ENCODE data around the gene OPN4. TPM values are rescaled to one million over a fixed set of nuclear protein-coding genes. Genes with fewer than 3 reads are reported as not detected.

Gene OPN4
- polyA plus RNA-seq, 1 of the 3 experiments (the other 2 are of a cell fraction), result 0.03 TPM

DNA sequence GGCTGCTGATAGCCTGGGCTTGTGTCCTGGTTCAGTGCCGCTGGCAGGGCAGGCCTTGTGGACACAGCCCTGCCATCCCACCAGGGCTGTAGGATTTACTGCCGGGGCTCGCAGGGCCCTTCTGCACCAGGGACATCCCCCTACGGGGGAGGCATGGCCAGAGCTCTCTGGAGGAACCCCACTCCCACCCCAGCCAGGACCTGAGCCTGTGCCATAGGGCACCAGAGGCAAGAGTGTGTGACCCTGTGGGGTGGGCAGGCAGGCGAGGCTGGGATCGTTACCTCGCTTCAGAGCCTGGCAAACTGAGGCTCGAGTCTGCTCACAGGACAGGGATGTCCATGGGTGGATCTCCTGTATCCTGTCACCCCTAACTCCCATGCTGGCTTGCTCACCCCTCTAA, 16.5 kb downstream of the OPN4 start:
- no peak for DNase-seq
- Histone ChIP-seq H3K9me3 (no peaks in the 10 kb centered on the region), H2AFZ (ENCODE audit: low read depth) (no peak overlapping the region), H3K4me3 (ENCODE audit: low read depth in 2 of 2, low read length in 1 of 2) (no peak overlapping the region), H3K27me3 (ENCODE audit: insufficient read depth) (no peaks in the 10 kb centered on the region), H3F3A (replicated peaks; ENCODE audit: insufficient read depth) (peaks cover under 1% of the 10 kb centered on the region), H3K4me2 (no peak overlapping the region), H3K4me1 (ENCODE audit: control insufficient read depth in 1 of 2, insufficient read depth in 2 of 2, low read depth in 1 of 2, low read length in 1 of 2) (peaks cover 13 to 57% of the 10 kb centered on the region in 2 experiments; a peak in 3 of 4 replicates), H3K27ac (ENCODE audit: low read depth in 2 of 2, low read length in 1 of 2) (no peak overlapping the region), H3K9ac (no peak overlapping the region), H4K20me1 (ENCODE audit: insufficient read depth) (no peaks in the 10 kb centered on the region), H3K79me2 (ENCODE audit: insufficient read depth) (no peaks in the 10 kb centered on the region), H3K36me3 (replicated peaks in 1 of 2; ENCODE audit: control insufficient read depth in 1 of 2, insufficient read depth in 2 of 2, low read length in 1 of 2) (no peaks in the 10 kb centered on the region), H3K9me2 (no peaks in the 10 kb centered on the region)
- WGBS (ENCODE audit: low lambda C conversion rate), result 92% methylated on average over 6 of the region's 8 CpGs
- POLR2A ChIA-PET, result no interaction called here
- CTCF ChIA-PET, result interaction anchor here (1.4 to 1.5 kb wide), 2 partner anchors 18 to 229 kb away, joined by 5 read pairs; no protein-coding TSS in a partner anchor
- no peak for TF ChIP-seq POLR2AphosphoS5 (IDR thresholded peaks at IDR 0.05; ENCODE audit: low read depth, low read length)
- no peak for TF ChIP-seq FOSL2 (IDR thresholded peaks at IDR 0.05; ENCODE audit: borderline replicate concordance, low read depth)
- no peak for TF ChIP-seq TEAD4 (IDR thresholded peaks at IDR 0.05; ENCODE audit: borderline replicate concordance, insufficient read depth)
- TF ChIP-seq GATA2 (CRISPR knock-in tag; IDR thresholded peaks at IDR 0.05), result no peak
- TF ChIP-seq RXRA (IDR thresholded peaks at IDR 0.05; ENCODE audit: borderline replicate concordance, low read depth), result no peak
- TF ChIP-seq, protein P1, sequence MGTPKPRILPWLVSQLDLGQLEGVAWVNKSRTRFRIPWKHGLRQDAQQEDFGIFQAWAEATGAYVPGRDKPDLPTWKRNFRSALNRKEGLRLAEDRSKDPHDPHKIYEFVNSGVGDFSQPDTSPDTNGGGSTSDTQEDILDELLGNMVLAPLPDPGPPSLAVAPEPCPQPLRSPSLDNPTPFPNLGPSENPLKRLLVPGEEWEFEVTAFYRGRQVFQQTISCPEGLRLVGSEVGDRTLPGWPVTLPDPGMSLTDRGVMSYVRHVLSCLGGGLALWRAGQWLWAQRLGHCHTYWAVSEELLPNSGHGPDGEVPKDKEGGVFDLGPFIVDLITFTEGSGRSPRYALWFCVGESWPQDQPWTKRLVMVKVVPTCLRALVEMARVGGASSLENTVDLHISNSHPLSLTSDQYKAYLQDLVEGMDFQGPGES (IDR thresholded peaks at IDR 0.05; ENCODE audit: low read depth, low read length), result no peak
- TF ChIP-seq YY1 (IDR thresholded peaks at IDR 0.05; ENCODE audit: low read depth), result no peak

DNA sequence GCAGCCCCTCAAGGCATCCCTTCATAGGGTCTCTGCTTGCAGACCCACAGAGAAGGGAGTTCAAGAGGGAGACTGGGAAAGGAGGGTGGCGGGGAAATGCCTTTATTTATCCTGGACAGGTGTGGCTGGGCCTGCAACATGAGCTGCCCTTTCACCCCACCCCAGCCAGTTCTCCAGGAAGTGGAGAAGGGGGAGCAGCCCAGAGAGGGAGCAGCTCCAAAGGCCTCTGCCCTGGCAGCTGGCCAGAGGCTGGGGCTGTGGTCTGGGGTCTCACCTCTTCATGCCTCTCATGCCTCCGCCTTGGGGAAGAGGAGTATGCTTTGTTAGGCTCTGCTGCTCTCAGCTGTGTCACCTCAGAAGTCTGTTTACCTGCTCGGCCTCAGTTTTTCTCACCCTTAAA, 17.1 kb downstream of the OPN4 start:
- Histone ChIP-seq H3K9me2 (no peaks in the 10 kb centered on the region), H3K4me3 (ENCODE audit: low read depth in 2 of 2, low read length in 1 of 2) (no peak overlapping the region), H3K27ac (ENCODE audit: low read depth in 2 of 2, low read length in 1 of 2) (no peak overlapping the region), H3F3A (replicated peaks; ENCODE audit: insufficient read depth) (peaks cover 3% of the 10 kb centered on the region), H3K36me3 (replicated peaks in 1 of 2; ENCODE audit: control insufficient read depth in 1 of 2, insufficient read depth in 2 of 2, low read length in 1 of 2) (no peaks in the 10 kb centered on the region), H3K9ac (no peak overlapping the region), H3K9me3 (no peaks in the 10 kb centered on the region), H3K27me3 (ENCODE audit: insufficient read depth) (no peaks in the 10 kb centered on the region), H3K4me1 (ENCODE audit: control insufficient read depth in 1 of 2, insufficient read depth in 2 of 2, low read depth in 1 of 2, low read length in 1 of 2) (peaks cover 13 to 51% of the 10 kb centered on the region in 2 experiments; a peak in 3 of 4 replicates), H3K4me2 (no peak overlapping the region), H4K20me1 (ENCODE audit: insufficient read depth) (no peaks in the 10 kb centered on the region), H2AFZ (ENCODE audit: low read depth) (no peak overlapping the region), H3K79me2 (ENCODE audit: insufficient read depth) (no peaks in the 10 kb centered on the region)
- no peak for DNase-seq
- WGBS (ENCODE audit: low lambda C conversion rate), result 91% methylated on average over 3 of the region's 3 CpGs
- ChIA-PET POLR2A (no interaction called here), CTCF (interaction anchor here (0.8 to 1.3 kb wide), 2 partner anchors 24 to 295 kb away, joined by 3 read pairs; no protein-coding TSS in a partner anchor)
- TF ChIP-seq TCF12 (IDR thresholded peaks at IDR 0.05), result no peak
- TF ChIP-seq SMC3 (IDR thresholded peaks at IDR 0.05; ENCODE audit: low read depth, low read length), result no peak
- no peak for TF ChIP-seq TAF1 (IDR thresholded peaks at IDR 0.05; ENCODE audit: borderline replicate concordance, low read depth, low read length)
- no peak for TF ChIP-seq FOSL2 (IDR thresholded peaks at IDR 0.05; ENCODE audit: borderline replicate concordance, low read depth)
- no peak for TF ChIP-seq USF1 (IDR thresholded peaks at IDR 0.05; ENCODE audit: borderline replicate concordance, low read depth)
- TF ChIP-seq, protein P2, sequence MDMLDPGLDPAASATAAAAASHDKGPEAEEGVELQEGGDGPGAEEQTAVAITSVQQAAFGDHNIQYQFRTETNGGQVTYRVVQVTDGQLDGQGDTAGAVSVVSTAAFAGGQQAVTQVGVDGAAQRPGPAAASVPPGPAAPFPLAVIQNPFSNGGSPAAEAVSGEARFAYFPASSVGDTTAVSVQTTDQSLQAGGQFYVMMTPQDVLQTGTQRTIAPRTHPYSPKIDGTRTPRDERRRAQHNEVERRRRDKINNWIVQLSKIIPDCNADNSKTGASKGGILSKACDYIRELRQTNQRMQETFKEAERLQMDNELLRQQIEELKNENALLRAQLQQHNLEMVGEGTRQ (IDR thresholded peaks at IDR 0.05; ENCODE audit: borderline replicate concordance, low read depth, low read length), result no peak
- TF ChIP-seq NRF1 (IDR thresholded peaks at IDR 0.05; ENCODE audit: low read depth, low read length), result no peak
- TF ChIP-seq RFX5 (IDR thresholded peaks at IDR 0.05; ENCODE audit: low read length), result no peak
- no peak for TF ChIP-seq EP300 (IDR thresholded peaks at IDR 0.05; ENCODE audit: borderline replicate concordance in 1 of 2, low read depth in 1 of 2, low read length in 1 of 2)
